Karpas-422 (cell line): Measurements from ENCODE around the gene KRTAP12-4. TPM values are rescaled to one million over a fixed set of nuclear protein-coding genes. Genes with fewer than 3 reads are reported as not detected.
"Not testable (repeated sequence)": the region's sequence is repeated elsewhere in the genome, so short reads cannot be mapped to it uniquely, and the experiment has no call there.

Experiments used
- DNase-seq: peaks from one replicate; pipeline ENCODE4 v3.0.0-alpha.2; 2015
- H2AFZ ChIP-seq: fragments of 200-600 bp; sonication (generic); 2 replicates; pipeline ENCODE4 v1.6.1; 2014; ENCODE audit warnings: antibody characterized with exemption, low read length, mixed read lengths
- H3K27ac ChIP-seq: fragments of 200-600 bp; sonication (generic); 2 replicates; pipeline ENCODE4 v1.5.1; 2014; ENCODE audit warnings: mild to moderate bottlenecking, low read length, moderate library complexity
- H3K27me3 ChIP-seq: fragments of 200-600 bp; sonication (generic); 2 replicates; pipeline ENCODE4 v1.6.1; 2014; ENCODE audit warnings: low read length, mixed read lengths
- H3K36me3 ChIP-seq: fragments of 200-600 bp; sonication (generic); 2 replicates; pipeline ENCODE4 v1.6.1; 2014; ENCODE audit warnings: low read length, mixed read lengths; ENCODE audit not compliant: insufficient read depth
- H3K4me1 ChIP-seq: fragments of 200-600 bp; sonication (generic); 2 replicates; pipeline ENCODE4 v1.6.1; 2014; ENCODE audit warnings: mild to moderate bottlenecking, low read length, mixed read lengths
- H3K4me2 ChIP-seq: fragments of 200-600 bp; sonication (generic); 2 replicates; pipeline ENCODE4 v1.6.1; 2014; ENCODE audit warnings: low read length, low read depth, mild to moderate bottlenecking; ENCODE audit not compliant: poor library complexity, severe bottlenecking
- H3K4me3 ChIP-seq: fragments of 200-600 bp; sonication (generic); 2 replicates; pipeline ENCODE4 v1.5.1; 2014; ENCODE audit warnings: mild to moderate bottlenecking, antibody characterized with exemption, low read length, mixed read lengths
- H3K79me2 ChIP-seq: fragments of 200-600 bp; sonication (generic); 2 replicates; pipeline ENCODE4 v1.6.1; 2014; ENCODE audit warnings: mild to moderate bottlenecking, low read length, mixed read lengths
- H3K9ac ChIP-seq: fragments of 200-600 bp; sonication (generic); 2 replicates; pipeline ENCODE4 v1.6.0; 2014; ENCODE audit warnings: low read length
- H3K9me2 ChIP-seq: fragments of 200-600 bp; sonication (generic), shearing (Covaris generic); replicated peaks from 2 replicates; pipeline ENCODE4 v1.6.0; 2014; ENCODE audit warnings: mild to moderate bottlenecking, low read length, moderate library complexity; ENCODE audit not compliant: insufficient read depth
- H3K9me3 ChIP-seq: fragments of 300-700, 200-600 bp; sonication (generic); 2 replicates; pipeline ENCODE4 v1.6.1; 2014; ENCODE audit warnings: low read length, mixed read lengths
- H4K20me1 ChIP-seq: fragments of 200-600 bp; sonication (generic); 2 replicates; pipeline ENCODE4 v1.6.1; 2014; ENCODE audit warnings: mild to moderate bottlenecking, antibody characterized with exemption, low read length, low read depth; ENCODE audit not compliant: insufficient read depth
- total RNA-seq: library from RNA; depleted of rRNA; stranded (reverse); fragments of >200 nt; shearing (Covaris generic); gene quantifications from 2 replicates; pipeline ENCODE4 v1.2.3, GENCODE V29; 2014; ENCODE audit warnings: low replicate concordance

The KRTAP12-4 gene
- total RNA-seq, 1 experiment from 2014 or later = not detected

DNA sequence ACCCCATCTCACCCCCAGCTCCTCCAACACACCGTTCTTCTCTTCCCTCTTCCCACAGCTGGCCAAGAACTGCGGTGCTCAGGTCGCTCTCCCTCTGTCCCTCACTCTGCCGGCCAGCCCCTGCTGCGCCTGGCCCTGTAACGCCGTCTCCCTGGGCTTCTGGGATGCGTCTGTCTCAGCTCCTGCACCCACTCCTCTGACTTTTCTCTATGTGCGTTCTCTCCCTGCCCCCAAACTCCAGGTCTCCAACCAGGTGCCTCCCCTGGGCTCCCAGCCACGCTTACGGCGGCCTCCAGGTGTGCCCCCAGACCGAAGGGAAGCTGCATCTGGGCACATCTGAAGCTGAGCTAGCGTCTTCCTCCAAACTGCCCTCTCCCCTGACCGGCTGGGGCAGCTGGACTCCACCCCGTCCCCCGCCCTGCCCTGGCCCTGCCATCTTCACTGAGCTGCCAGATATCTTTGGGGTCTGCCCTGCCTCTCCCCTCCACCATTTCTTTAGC lies 45.1 kb upstream of the KRTAP12-4 start:
- Histone ChIP-seq H3K79me2 (no peaks in the 10 kb centered on the region), H3K27ac (no peak overlapping the region), H4K20me1 (no peaks in the 10 kb centered on the region), H2AFZ (no peak overlapping the region), H3K9ac (no peak overlapping the region), H3K4me1 (no peaks in the 10 kb centered on the region), H3K4me3 (no peak overlapping the region), H3K4me2 (no peak overlapping the region), H3K27me3 (no peaks in the 10 kb centered on the region), H3K36me3 (no peaks in the 10 kb centered on the region), H3K9me3 (no peaks in the 10 kb centered on the region), H3K9me2 (no peaks in the 10 kb centered on the region)
- DNase-seq = no peak

DNA sequence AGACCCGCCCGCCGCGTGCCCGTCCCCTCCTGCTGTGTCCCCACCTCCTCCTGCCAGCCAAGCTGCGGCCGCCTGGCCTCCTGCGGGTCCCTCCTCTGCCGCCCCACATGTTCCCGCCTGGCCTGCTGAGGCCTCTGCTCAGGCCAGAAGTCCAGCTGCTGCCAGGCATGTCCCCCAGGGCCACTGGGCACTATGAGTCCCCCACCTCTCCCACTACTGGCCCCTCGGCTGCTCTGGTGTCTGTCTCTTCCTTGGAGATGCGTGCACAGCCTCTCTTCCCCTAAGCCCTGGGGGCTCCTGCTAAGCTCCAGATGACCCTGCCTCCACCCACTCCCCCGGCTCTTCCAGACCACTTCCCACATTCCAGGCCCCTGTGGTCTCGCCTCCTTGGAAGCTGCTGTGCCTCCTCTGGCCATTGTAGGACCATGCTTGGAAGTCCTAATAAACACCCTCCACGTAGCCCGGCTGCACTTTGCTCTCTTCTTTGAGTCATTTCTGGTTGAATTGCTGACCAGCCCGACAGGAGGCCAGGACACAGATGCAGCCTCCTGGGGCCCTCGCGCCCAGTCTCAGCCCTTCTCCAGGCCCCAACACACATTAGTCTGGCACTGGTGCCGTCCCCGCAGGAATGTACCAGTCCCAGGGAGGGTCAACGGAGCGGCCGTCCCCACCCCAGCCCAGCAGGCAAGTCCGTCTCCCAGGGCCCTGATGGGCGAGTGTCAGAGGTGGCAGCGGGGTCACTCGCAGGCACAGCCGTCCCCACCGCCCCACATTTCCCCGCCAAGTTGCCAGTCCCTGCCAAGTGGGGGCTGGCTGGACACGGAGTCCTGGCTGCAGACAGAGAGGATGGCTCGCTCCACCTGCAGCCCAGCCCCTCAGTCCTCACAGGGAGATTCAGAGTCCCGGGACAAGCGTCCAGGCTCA lies 43.6 kb upstream of the KRTAP12-4 start:
- no peak overlapping the region for H3K27ac ChIP-seq
- no peaks in the 10 kb centered on the region for H3K36me3 ChIP-seq
- no peaks in the 10 kb centered on the region for H3K79me2 ChIP-seq
- H3K9me3 ChIP-seq = no peaks in the 10 kb centered on the region
- no peaks in the 10 kb centered on the region for H3K4me1 ChIP-seq
- H2AFZ ChIP-seq = no peak overlapping the region
- no peak overlapping the region for H3K9ac ChIP-seq
- no peak overlapping the region for H3K4me2 ChIP-seq
- no peak overlapping the region for H3K4me3 ChIP-seq
- no peak for DNase-seq
- H3K9me2 ChIP-seq = no peaks in the 10 kb centered on the region
- no peaks in the 10 kb centered on the region for H3K27me3 ChIP-seq
- H4K20me1 ChIP-seq = no peaks in the 10 kb centered on the region

DNA sequence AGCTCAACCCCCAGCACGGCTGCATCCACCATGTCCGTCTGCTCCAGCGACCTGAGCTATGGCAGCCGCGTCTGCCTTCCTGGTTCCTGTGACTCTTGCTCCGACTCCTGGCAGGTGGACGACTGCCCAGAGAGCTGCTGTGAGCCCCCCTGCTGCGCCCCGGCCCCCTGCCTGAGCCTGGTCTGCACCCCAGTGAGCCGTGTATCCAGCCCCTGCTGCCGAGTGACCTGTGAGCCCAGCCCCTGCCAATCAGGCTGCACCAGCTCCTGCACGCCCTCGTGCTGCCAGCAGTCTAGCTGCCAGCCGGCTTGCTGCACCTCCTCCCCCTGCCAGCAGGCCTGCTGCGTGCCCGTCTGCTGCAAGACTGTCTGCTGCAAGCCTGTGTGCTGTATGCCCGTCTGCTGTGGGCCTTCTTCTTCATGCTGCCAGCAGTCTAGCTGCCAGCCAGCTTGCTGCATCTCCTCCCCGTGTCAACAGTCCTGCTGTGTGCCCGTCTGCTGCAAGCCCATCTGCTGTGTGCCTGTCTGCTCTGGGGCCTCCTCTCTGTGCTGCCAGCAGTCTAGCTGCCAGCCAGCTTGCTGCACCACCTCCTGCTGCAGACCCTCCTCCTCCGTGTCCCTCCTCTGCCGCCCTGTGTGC lies 42.8 kb upstream of the KRTAP12-4 start, which contains the start of gene KRTAP10-12:
Gene KRTAP10-12, plus strand, starts transcription at position 1 of the 639 bp plus-strand sequence. Its CDS starts 30 bp downstream, at position 31.
- H3K4me1 ChIP-seq, DNase-seq, H3K27me3 ChIP-seq, H3K36me3 ChIP-seq, H4K20me1 ChIP-seq, H3K9me2 ChIP-seq, H3K27ac ChIP-seq, H3K9me3 ChIP-seq, H3K4me2 ChIP-seq, H3K79me2 ChIP-seq, H2AFZ ChIP-seq, H3K4me3 ChIP-seq, H3K9ac ChIP-seq: not testable (repeated sequence)

DNA sequence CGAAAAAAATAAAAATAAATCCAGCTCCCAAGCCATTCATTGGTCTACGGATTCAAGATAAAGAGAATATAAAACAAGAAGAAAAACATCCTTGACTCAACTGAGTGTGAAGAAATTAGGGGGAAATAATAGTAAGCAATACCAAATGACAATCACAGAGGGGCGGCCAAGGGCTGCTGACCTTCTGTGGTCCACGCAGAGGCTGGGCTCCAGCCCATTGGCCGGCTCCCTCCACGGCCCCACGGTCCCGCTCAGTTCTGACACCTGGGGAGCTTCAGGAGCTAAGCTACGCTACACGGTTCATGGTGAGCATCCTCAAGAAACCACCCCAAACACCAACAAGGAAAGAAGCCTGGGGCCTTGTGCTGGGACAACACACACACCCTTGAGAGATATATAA lies 42.1 kb upstream of the KRTAP12-4 start:
- no peak overlapping the region for H2AFZ ChIP-seq
- H3K36me3 ChIP-seq = no peaks in the 10 kb centered on the region
- no peak overlapping the region for H3K4me2 ChIP-seq
- no peak overlapping the region for H3K27ac ChIP-seq
- H3K4me1 ChIP-seq = no peaks in the 10 kb centered on the region
- H4K20me1 ChIP-seq = no peaks in the 10 kb centered on the region
- no peak for DNase-seq
- H3K9me3 ChIP-seq = no peaks in the 10 kb centered on the region
- H3K4me3 ChIP-seq = no peak overlapping the region
- no peaks in the 10 kb centered on the region for H3K79me2 ChIP-seq
- H3K9me2 ChIP-seq = no peaks in the 10 kb centered on the region
- H3K27me3 ChIP-seq = no peaks in the 10 kb centered on the region
- H3K9ac ChIP-seq = no peak overlapping the region

DNA sequence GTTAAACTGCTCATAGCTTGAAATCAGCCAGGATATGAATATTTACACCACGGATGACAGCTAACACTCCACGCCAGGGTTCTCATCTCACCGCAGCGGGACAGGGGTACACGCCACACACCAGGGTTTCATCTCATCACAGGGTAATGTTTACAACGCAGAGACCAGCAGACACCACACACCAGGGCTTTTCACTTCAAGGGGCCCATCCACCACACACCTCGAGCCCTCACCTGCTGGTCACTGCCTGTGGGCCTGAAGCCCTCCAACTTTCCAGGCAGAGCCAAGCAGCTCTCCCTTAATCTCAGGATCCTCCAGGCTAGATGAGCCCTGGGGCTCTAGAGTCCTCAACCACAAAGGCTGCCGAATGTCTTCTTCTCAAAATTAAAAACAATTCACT lies 41.2 kb upstream of the KRTAP12-4 start:
- Histone ChIP-seq H3K9ac (no peak overlapping the region), H3K9me2 (no peaks in the 10 kb centered on the region), H3K79me2 (no peaks in the 10 kb centered on the region), H3K9me3 (no peaks in the 10 kb centered on the region), H3K27me3 (no peaks in the 10 kb centered on the region), H3K4me1 (no peaks in the 10 kb centered on the region), H3K36me3 (no peaks in the 10 kb centered on the region), H4K20me1 (no peaks in the 10 kb centered on the region), H3K4me3 (no peak overlapping the region), H3K4me2 (no peak overlapping the region), H2AFZ (no peak overlapping the region), H3K27ac (no peak overlapping the region)
- DNase-seq = no peak

DNA sequence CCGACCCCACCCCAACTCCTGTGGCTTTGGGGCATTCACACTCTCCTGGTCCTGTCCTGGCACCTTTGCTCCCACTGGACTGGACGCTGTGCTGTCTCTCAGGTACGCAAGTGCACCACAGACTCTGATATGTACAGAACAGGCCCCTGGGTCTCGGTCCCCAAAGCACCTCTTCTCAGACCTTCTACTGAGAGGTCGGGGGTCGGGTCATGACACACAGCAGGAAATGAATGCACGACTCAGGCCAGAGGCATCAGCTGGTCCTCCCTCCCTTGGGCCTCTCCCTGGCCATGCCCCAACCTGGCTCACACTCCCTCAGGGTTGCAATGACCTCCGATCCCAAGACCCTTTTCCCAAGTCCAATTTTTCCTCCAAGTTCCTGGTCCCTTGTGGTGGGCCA lies 40.7 kb upstream of the KRTAP12-4 start:
- Histone ChIP-seq H3K9me3 (no peaks in the 10 kb centered on the region), H3K79me2 (no peaks in the 10 kb centered on the region), H4K20me1 (no peaks in the 10 kb centered on the region), H3K27me3 (no peaks in the 10 kb centered on the region), H3K4me1 (no peaks in the 10 kb centered on the region), H3K4me2 (no peak overlapping the region), H2AFZ (no peak overlapping the region), H3K36me3 (no peaks in the 10 kb centered on the region), H3K4me3 (no peak overlapping the region), H3K9me2 (no peaks in the 10 kb centered on the region), H3K9ac (no peak overlapping the region), H3K27ac (no peak overlapping the region)
- no peak for DNase-seq

DNA sequence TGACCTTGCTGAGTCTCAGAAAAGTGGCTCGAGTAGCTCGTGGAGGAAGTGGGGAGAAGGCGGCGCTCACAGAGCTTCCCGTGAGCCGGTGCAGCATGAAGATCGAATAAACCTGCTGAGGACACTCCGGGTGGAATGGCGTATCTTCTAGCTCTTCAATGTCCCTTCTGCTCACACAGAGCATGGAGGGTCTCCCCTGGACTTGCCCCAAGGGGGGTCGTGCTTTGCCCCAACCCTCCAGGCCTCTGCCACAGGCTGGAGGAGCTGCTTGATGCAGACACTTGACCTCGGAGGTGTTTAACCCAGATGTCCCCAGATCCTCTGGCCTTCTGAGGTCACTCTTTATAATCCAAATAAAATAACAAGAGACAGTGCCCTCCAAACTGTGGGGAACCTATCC lies 40.3 kb upstream of the KRTAP12-4 start:
- no peak overlapping the region for H3K27ac ChIP-seq
- no peaks in the 10 kb centered on the region for H3K4me1 ChIP-seq
- no peak for DNase-seq
- no peaks in the 10 kb centered on the region for H3K79me2 ChIP-seq
- no peak overlapping the region for H2AFZ ChIP-seq
- no peaks in the 10 kb centered on the region for H4K20me1 ChIP-seq
- no peaks in the 10 kb centered on the region for H3K27me3 ChIP-seq
- H3K9ac ChIP-seq = no peak overlapping the region
- no peaks in the 10 kb centered on the region for H3K9me2 ChIP-seq
- H3K4me2 ChIP-seq = no peak overlapping the region
- H3K36me3 ChIP-seq = no peaks in the 10 kb centered on the region
- no peaks in the 10 kb centered on the region for H3K9me3 ChIP-seq
- no peak overlapping the region for H3K4me3 ChIP-seq

DNA sequence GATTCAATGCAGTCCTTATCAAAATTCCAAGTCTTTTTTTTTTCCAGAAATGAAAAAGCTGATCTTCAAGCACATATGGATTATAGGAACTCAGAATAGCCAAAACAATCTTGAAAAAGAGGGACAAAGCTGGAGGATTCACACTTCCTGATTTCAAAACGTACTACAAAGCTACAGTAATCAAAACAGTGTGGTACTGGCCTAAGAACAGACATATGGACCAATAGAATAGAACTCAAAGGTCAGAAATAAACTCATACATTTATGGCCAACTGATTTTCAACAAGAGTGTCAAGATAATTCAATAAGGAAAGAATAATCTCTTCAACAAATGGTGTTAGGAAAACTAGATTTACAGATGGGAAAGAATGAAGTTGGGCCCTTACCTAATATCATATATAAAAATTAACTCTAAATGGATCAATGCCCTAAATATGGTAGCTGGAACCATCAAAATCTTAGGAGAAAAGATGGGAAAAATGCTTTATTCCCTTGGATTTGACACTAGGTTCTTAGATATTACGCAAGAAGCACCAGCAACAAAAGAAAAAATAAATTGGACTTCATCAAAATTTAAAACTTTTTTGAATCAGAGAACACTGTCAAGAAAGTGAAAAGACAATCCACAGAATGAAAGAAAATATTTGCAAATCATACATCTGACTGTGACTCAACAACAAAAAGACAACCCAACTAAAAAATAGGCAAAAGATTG lies 38.5 kb upstream of the KRTAP12-4 start:
- no peaks in the 10 kb centered on the region for H3K9me3 ChIP-seq
- DNase-seq = no peak
- no peaks in the 10 kb centered on the region for H4K20me1 ChIP-seq
- H3K36me3 ChIP-seq = no peaks in the 10 kb centered on the region
- H3K4me2 ChIP-seq = no peak overlapping the region
- H2AFZ ChIP-seq = no peak overlapping the region
- peaks cover 4% of the 10 kb centered on the region for H3K4me1 ChIP-seq
- no peak overlapping the region for H3K4me3 ChIP-seq
- no peaks in the 10 kb centered on the region for H3K27me3 ChIP-seq
- H3K9me2 ChIP-seq = no peaks in the 10 kb centered on the region
- H3K79me2 ChIP-seq = no peaks in the 10 kb centered on the region
- no peak overlapping the region for H3K27ac ChIP-seq
- H3K9ac ChIP-seq = no peak overlapping the region
